HEK293 (cell line): ENCODE results near the gene ZNF625.

ENCODE experiments used
- FEZF1 ChIP-seq: fragments of 450-650 bp; formaldehyde crosslinking; IDR thresholded peaks from 2 replicates; pipeline ENCODE4 v1.5.1; 2016; ENCODE audit warnings: missing biosample characterization, missing genetic modification characterization
- KLF8 ChIP-seq: fragments of 450-650 bp; formaldehyde crosslinking; IDR thresholded peaks from 2 replicates; pipeline ENCODE4 v1.5.1; 2016; ENCODE audit warnings: missing biosample characterization, missing genetic modification characterization
- KLF9 ChIP-seq: fragments of 450-650 bp; formaldehyde crosslinking; IDR thresholded peaks from 2 replicates; pipeline ENCODE4 v1.5.1; 2016; ENCODE audit warnings: missing biosample characterization, missing genetic modification characterization, low read depth
- MZF1 ChIP-seq: fragments of 450-650 bp; formaldehyde crosslinking; IDR thresholded peaks from 2 replicates; pipeline ENCODE4 v1.5.1; 2017; ENCODE audit warnings: missing biosample characterization, missing genetic modification characterization, borderline replicate concordance
- SP3 ChIP-seq: fragments of 450-650 bp; formaldehyde crosslinking; IDR thresholded peaks from 2 replicates; pipeline ENCODE4 v1.5.1; 2016; ENCODE audit warnings: missing biosample characterization, missing genetic modification characterization
- SP7 ChIP-seq: fragments of 450-650 bp; formaldehyde crosslinking; IDR thresholded peaks from 2 replicates; pipeline ENCODE4 v1.5.1; 2016; ENCODE audit warnings: missing biosample characterization, missing genetic modification characterization
- YY1 ChIP-seq: fragments of 450-650 bp; formaldehyde crosslinking; IDR thresholded peaks from 2 replicates; pipeline ENCODE4 v1.5.1; 2018; ENCODE audit warnings: missing biosample characterization, missing genetic modification characterization
- ZBTB1 ChIP-seq: fragments of 450-650 bp; formaldehyde crosslinking; IDR thresholded peaks from 2 replicates; pipeline ENCODE4 v1.5.1; 2016; ENCODE audit warnings: missing biosample characterization, missing genetic modification characterization
- ZBTB21 ChIP-seq: fragments of 450-650 bp; formaldehyde crosslinking; IDR thresholded peaks from 2 replicates; pipeline ENCODE4 v1.5.1; 2017; ENCODE audit warnings: missing biosample characterization, missing genetic modification characterization
- ZNF10 ChIP-seq: fragments of 450-650 bp; formaldehyde crosslinking; IDR thresholded peaks from 2 replicates; pipeline ENCODE4 v1.5.1; 2017; ENCODE audit warnings: missing biosample characterization, missing genetic modification characterization
- ZNF112 ChIP-seq: fragments of 450-650 bp; formaldehyde crosslinking; IDR thresholded peaks from 2 replicates; pipeline ENCODE4 v1.5.0; 2017; ENCODE audit warnings: missing biosample characterization, missing genetic modification characterization
- ZNF132 ChIP-seq: fragments of 450-650 bp; formaldehyde crosslinking; IDR thresholded peaks from 2 replicates; pipeline ENCODE4 v1.5.1; 2017; ENCODE audit warnings: missing biosample characterization, missing genetic modification characterization, borderline replicate concordance
- ZNF157 ChIP-seq: fragments of 450-650 bp; formaldehyde crosslinking; IDR thresholded peaks from 2 replicates; pipeline ENCODE4 v1.5.1; 2016; ENCODE audit warnings: missing biosample characterization, missing genetic modification characterization
- ZNF16 ChIP-seq: fragments of 450-650 bp; formaldehyde crosslinking; IDR thresholded peaks from 2 replicates; pipeline ENCODE4 v1.5.1; 2016; ENCODE audit warnings: low read depth, missing biosample characterization, missing genetic modification characterization
- ZNF24 ChIP-seq: fragments of 450-650 bp; formaldehyde crosslinking; IDR thresholded peaks from 2 replicates; pipeline ENCODE4 v1.5.1; 2016; ENCODE audit warnings: missing biosample characterization, missing genetic modification characterization
- ZNF366 ChIP-seq: fragments of 450-650 bp; formaldehyde crosslinking; conservative IDR thresholded peaks from 2 replicates; pipeline ENCODE4 v1.5.1; 2016; ENCODE audit warnings: missing biosample characterization, missing genetic modification characterization
- ZNF423 ChIP-seq: fragments of 450-650 bp; formaldehyde crosslinking; IDR thresholded peaks from 2 replicates; pipeline ENCODE4 v1.5.1; 2016; ENCODE audit warnings: missing biosample characterization, missing genetic modification characterization
- ZNF510 ChIP-seq: fragments of 450-650 bp; formaldehyde crosslinking; IDR thresholded peaks from 2 replicates; pipeline ENCODE4 v1.5.1; 2018; ENCODE audit warnings: mild to moderate bottlenecking, missing genetic modification characterization, missing biosample characterization; ENCODE audit not compliant: insufficient replicate concordance
- ZNF560 ChIP-seq: fragments of 450-650 bp; formaldehyde crosslinking; IDR thresholded peaks from 2 replicates; pipeline ENCODE4 v1.5.1; 2017; ENCODE audit warnings: missing biosample characterization, missing genetic modification characterization, borderline replicate concordance
- ZNF596 ChIP-seq: fragments of 450-650 bp; IDR thresholded peaks from 2 replicates; pipeline ENCODE4 v1.5.0; 2018; ENCODE audit warnings: missing biosample characterization, mild to moderate bottlenecking, missing genetic modification characterization, moderate library complexity
- ZNF610 ChIP-seq: fragments of 450-650 bp; formaldehyde crosslinking; IDR thresholded peaks from 2 replicates; pipeline ENCODE4 v1.5.1; 2016; ENCODE audit warnings: missing biosample characterization, missing genetic modification characterization, borderline replicate concordance
- ZNF621 ChIP-seq: fragments of 450-650 bp; formaldehyde crosslinking; IDR thresholded peaks from 2 replicates; pipeline ENCODE4 v1.5.1; 2017; ENCODE audit warnings: missing biosample characterization, missing genetic modification characterization
- ZNF623 ChIP-seq: fragments of 450-650 bp; formaldehyde crosslinking; IDR thresholded peaks from 2 replicates; pipeline ENCODE4 v1.5.1; 2016; ENCODE audit warnings: missing biosample characterization, missing genetic modification characterization
- ZNF624 ChIP-seq: fragments of 450-650 bp; formaldehyde crosslinking; IDR thresholded peaks from 2 replicates; pipeline ENCODE4 v1.5.1; 2017; ENCODE audit warnings: missing biosample characterization, missing genetic modification characterization
- ZNF626 ChIP-seq: fragments of 450-650 bp; sonication (Bioruptor Pico); formaldehyde crosslinking; IDR thresholded peaks from 2 replicates; pipeline ENCODE4 v1.5.1; 2018; ENCODE audit warnings: missing biosample characterization, missing genetic modification characterization, inconsistent platforms
- ZNF654 ChIP-seq: fragments of 450-650 bp; formaldehyde crosslinking; IDR thresholded peaks from 2 replicates; pipeline ENCODE4 v1.5.1; 2016; ENCODE audit warnings: low read depth, missing biosample characterization, missing genetic modification characterization
- ZNF660 ChIP-seq: fragments of 450-650 bp; IDR thresholded peaks from 2 replicates; pipeline ENCODE4 v1.5.1; 2018; ENCODE audit warnings: missing biosample characterization, mild to moderate bottlenecking, missing genetic modification characterization
- ZNF664 ChIP-seq: fragments of 450-650 bp; formaldehyde crosslinking; IDR thresholded peaks from 2 replicates; pipeline ENCODE4 v1.5.1; 2016; ENCODE audit warnings: missing biosample characterization, missing genetic modification characterization
- ZNF670 ChIP-seq: fragments of 450-650 bp; formaldehyde crosslinking; IDR thresholded peaks from 2 replicates; pipeline ENCODE4 v1.5.1; 2016; ENCODE audit warnings: missing biosample characterization, missing genetic modification characterization, low read depth
- ZNF707 ChIP-seq: fragments of 450-650 bp; formaldehyde crosslinking; IDR thresholded peaks from 2 replicates; pipeline ENCODE4 v1.5.1; 2016; ENCODE audit warnings: missing biosample characterization, missing genetic modification characterization
- ZNF76 ChIP-seq: fragments of 450-650 bp; formaldehyde crosslinking; IDR thresholded peaks from 2 replicates; pipeline ENCODE4; 2016; ENCODE audit warnings: low read depth, missing biosample characterization, missing genetic modification characterization, borderline replicate concordance
- ZNF791 ChIP-seq: fragments of 450-650 bp; formaldehyde crosslinking; IDR thresholded peaks from 2 replicates; pipeline ENCODE4 v1.5.1; 2016; ENCODE audit warnings: missing biosample characterization, missing genetic modification characterization
- TF ChIP-seq, protein P1 (sequence below): fragments of 450-650 bp; formaldehyde crosslinking; IDR thresholded peaks from 2 replicates; pipeline ENCODE4 v1.5.1; 2017; ENCODE audit warnings: missing biosample characterization, missing genetic modification characterization
- TF ChIP-seq, protein P2 (sequence below): fragments of 450-650 bp; formaldehyde crosslinking; IDR thresholded peaks from 2 replicates; pipeline ENCODE4 v1.5.1; 2017; ENCODE audit warnings: missing biosample characterization, missing genetic modification characterization
- TF ChIP-seq, protein P3 (sequence below): fragments of 450-650 bp; formaldehyde crosslinking; IDR thresholded peaks from 2 replicates; pipeline ENCODE4 v1.5.1; 2016; ENCODE audit warnings: missing biosample characterization, missing genetic modification characterization
- TF ChIP-seq, protein P4 (sequence below): fragments of 450-650 bp; formaldehyde crosslinking; IDR thresholded peaks from 2 replicates; pipeline ENCODE4; 2016; ENCODE audit warnings: missing biosample characterization, missing genetic modification characterization

Gene ZNF625

DNA sequence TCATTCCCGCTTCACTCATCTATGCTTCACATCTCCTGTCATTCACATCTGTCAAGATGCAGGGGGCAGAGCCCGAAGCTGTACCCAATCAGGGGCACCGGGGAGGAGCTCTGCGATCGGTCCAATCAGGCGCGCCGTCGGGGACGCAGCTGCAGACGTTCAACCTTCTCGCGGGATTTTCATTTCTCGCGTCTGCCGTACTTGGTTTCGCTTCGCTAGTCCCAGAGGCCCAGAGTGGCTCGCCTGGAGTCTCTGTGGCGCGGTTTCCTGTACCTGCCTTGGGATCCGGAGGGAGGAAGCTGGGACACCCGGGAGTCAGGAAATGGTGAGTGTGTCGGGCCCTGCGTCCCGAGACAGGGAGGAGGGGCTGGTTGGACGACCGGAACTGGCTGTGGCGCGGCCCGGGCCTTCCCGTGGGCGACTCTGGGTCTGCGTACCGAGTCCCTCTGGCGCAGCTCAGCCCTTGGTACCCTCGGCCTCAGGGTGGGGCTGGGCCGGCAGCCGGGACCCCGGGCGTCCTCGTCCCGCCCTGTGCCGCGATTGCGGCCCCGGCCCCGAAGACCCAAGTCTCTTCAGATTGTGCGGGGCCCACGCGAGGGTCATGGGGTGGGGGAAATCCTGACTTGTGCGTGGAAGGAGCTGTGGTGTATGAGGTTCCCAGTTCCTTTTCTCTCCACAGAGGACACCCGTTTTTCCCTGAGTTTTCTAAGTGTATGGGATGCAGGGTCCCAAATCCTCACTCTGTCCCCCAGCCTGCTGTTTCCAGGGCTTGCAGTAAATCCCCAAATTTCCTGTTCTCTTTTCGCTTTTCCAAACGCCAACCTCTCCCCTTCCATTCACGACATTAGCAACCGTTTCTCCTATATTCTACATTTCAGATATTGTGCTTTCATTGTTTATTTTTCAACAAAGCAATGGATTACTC lies 6.6 kb upstream of the ZNF625 start, which contains the start of gene ZNF136 (continued):
- TF ChIP-seq ZNF791 (tag by site-specific recombination) (no peak), ZNF621 (no peak), ZNF510 (tag by site-specific recombination) (no peak), ZNF16 (tag by site-specific recombination) (no peak), ZNF670 (tag by site-specific recombination) (no peak), ZNF24 (tag by site-specific recombination) (peak; percentile 63), ZNF423 (tag by site-specific recombination) (no peak), ZBTB1 (tag by site-specific recombination) (no peak), ZNF624 (tag by site-specific recombination) (no peak), ZNF610 (tag by site-specific recombination) (no peak), KLF9 (0 out of 2 replicates have a peak, but pooled peaks have one; percentile 18), ZNF664 (tag by site-specific recombination) (no peak), ZNF10 (tag by site-specific recombination) (no peak), ZNF76 (tag by site-specific recombination) (peak; percentile 87), YY1 (tag by site-specific recombination) (no peak), ZNF157 (tag by site-specific recombination) (no peak), MZF1 (no peak), SP7 (peak; percentile 61), ZNF626 (tag by site-specific recombination) (no peak), SP3 (tag by site-specific recombination) (peak; percentile 62), ZNF623 (no peak), ZNF707 (tag by site-specific recombination) (no peak), FEZF1 (tag by site-specific recombination) (no peak), ZNF112 (tag by site-specific recombination) (no peak), ZNF660 (tag by site-specific recombination) (peak; percentile 64), KLF8 (tag by site-specific recombination) (peak; percentile 58), ZBTB21 (no peak), ZNF132 (tag by site-specific recombination) (no peak), ZNF596 (tag by site-specific recombination) (no peak), ZNF560 (tag by site-specific recombination) (no peak), ZNF366 (tag by site-specific recombination) (peak; percentile 7; the same call in 1 of the 2 replicates), ZNF654 (tag by site-specific recombination) (no peak)
- TF ChIP-seq, protein P1, sequence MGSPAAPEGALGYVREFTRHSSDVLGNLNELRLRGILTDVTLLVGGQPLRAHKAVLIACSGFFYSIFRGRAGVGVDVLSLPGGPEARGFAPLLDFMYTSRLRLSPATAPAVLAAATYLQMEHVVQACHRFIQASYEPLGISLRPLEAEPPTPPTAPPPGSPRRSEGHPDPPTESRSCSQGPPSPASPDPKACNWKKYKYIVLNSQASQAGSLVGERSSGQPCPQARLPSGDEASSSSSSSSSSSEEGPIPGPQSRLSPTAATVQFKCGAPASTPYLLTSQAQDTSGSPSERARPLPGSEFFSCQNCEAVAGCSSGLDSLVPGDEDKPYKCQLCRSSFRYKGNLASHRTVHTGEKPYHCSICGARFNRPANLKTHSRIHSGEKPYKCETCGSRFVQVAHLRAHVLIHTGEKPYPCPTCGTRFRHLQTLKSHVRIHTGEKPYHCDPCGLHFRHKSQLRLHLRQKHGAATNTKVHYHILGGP = no peak
- TF ChIP-seq, protein P2, sequence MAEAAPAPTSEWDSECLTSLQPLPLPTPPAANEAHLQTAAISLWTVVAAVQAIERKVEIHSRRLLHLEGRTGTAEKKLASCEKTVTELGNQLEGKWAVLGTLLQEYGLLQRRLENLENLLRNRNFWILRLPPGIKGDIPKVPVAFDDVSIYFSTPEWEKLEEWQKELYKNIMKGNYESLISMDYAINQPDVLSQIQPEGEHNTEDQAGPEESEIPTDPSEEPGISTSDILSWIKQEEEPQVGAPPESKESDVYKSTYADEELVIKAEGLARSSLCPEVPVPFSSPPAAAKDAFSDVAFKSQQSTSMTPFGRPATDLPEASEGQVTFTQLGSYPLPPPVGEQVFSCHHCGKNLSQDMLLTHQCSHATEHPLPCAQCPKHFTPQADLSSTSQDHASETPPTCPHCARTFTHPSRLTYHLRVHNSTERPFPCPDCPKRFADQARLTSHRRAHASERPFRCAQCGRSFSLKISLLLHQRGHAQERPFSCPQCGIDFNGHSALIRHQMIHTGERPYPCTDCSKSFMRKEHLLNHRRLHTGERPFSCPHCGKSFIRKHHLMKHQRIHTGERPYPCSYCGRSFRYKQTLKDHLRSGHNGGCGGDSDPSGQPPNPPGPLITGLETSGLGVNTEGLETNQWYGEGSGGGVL (tag by site-specific recombination) = 0 out of 2 replicates have a peak, but pooled peaks have one; percentile 23
- TF ChIP-seq, protein P3, sequence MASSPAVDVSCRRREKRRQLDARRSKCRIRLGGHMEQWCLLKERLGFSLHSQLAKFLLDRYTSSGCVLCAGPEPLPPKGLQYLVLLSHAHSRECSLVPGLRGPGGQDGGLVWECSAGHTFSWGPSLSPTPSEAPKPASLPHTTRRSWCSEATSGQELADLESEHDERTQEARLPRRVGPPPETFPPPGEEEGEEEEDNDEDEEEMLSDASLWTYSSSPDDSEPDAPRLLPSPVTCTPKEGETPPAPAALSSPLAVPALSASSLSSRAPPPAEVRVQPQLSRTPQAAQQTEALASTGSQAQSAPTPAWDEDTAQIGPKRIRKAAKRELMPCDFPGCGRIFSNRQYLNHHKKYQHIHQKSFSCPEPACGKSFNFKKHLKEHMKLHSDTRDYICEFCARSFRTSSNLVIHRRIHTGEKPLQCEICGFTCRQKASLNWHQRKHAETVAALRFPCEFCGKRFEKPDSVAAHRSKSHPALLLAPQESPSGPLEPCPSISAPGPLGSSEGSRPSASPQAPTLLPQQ (tag by site-specific recombination) = peak; percentile 79
- TF ChIP-seq, protein P4, sequence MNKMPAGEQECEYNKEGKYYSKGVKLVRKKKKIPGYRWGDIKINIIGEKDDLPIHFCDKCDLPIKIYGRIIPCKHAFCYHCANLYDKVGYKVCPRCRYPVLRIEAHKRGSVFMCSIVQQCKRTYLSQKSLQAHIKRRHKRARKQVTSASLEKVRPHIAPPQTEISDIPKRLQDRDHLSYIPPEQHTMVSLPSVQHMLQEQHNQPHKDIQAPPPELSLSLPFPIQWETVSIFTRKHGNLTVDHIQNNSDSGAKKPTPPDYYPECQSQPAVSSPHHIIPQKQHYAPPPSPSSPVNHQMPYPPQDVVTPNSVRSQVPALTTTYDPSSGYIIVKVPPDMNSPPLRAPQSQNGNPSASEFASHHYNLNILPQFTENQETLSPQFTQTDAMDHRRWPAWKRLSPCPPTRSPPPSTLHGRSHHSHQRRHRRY (tag by site-specific recombination) = no peak
